Kidney (tissue), 14 donors: Measurements from ENCODE around the gene TMEM97. TPM values are rescaled to one million over a fixed set of nuclear protein-coding genes. Genes with fewer than 3 reads are reported as not detected.

Source experiments
- DNase-seq, 5 donors: peaks; one replicate each; pipeline ENCODE4 v3.0.0-alpha.2; 2013 to 2020
- FAIRE-seq: peaks from 2 replicates; lab custom pipeline; 2012; peaks lifted over from hg19 to GRCh38; lab: Jason Lieb, UNC
- H3K27ac ChIP-seq, 2 donors: one replicate each; pipeline ENCODE4 v1.7.0; 2013; ENCODE audit warnings: low read depth in 2 of 2, low read length in 2 of 2, inconsistent platforms in 1 of 2
- H3K27me3 ChIP-seq: one replicate; pipeline ENCODE4 v1.7.1; 2013; ENCODE audit warnings: low read length, inconsistent platforms; ENCODE audit not compliant: control insufficient read depth, insufficient read depth
- H3K36me3 ChIP-seq, 3 donors: one replicate each; pipeline versions ENCODE4 v1.7.0 to v1.7.1; 2013; ENCODE audit warnings: low read length in 3 of 3, control low read depth in 1 of 3, inconsistent platforms in 1 of 3; ENCODE audit not compliant: insufficient read depth in 3 of 3, control insufficient read depth in 2 of 3
- H3K4me1 ChIP-seq, 3 donors: one replicate each; pipeline versions ENCODE4 v1.7.0 to v1.7.1; 2013; ENCODE audit warnings: low read length in 3 of 3, inconsistent platforms in 1 of 3, low read depth in 1 of 3; ENCODE audit not compliant: control insufficient read depth in 2 of 3, insufficient read depth in 2 of 3
- H3K4me3 ChIP-seq, 3 donors: one replicate each; pipeline versions ENCODE4 v1.7.0 to v1.8.1; 2013; ENCODE audit warnings: low read length in 3 of 3, control low read depth in 1 of 3, inconsistent platforms in 1 of 3
- H3K9ac ChIP-seq, 3 donors: one replicate each; pipeline versions ENCODE4 v1.7.0 to v1.7.1; 2013; ENCODE audit warnings: low read length in 3 of 3, control low read depth in 1 of 3, inconsistent platforms in 1 of 3
- H3K9me3 ChIP-seq, 3 donors: one replicate each; pipeline versions ENCODE4 v1.7.0 to v1.7.1; 2013; ENCODE audit warnings: low read length in 3 of 3, control low read depth in 1 of 3, inconsistent platforms in 1 of 3; ENCODE audit not compliant: control insufficient read depth in 2 of 3, insufficient read depth in 1 of 3
- CTCF ChIP-seq: IDR thresholded peaks from 3 replicates; pipeline ENCODE4 v1.5.1; 2012; ENCODE audit warnings: mild to moderate bottlenecking, moderate library complexity, borderline replicate concordance; ENCODE audit not compliant: insufficient read depth; ENCODE audit errors: extremely low read depth
- intact Hi-C: fragments of 100-400 bp; cut with DNase I; formaldehyde crosslinking; loops from one replicate; pipeline ENCODE4 v1.11.1; 2022
- polyA plus RNA-seq: library from polyadenylated mRNA; stranded (reverse); fragments of 350-450 nt; fragmentation: Illumina TruSeq; extraction: RNeasy Lipid Tissue Mini Kit (QIAGEN cat#74804); gene quantifications from one replicate; pipeline ENCODE4 v1.2.3, GENCODE V29; 2014; ENCODE audit warnings: low read depth, low replicate concordance; ENCODE audit not compliant: insufficient read depth
- total RNA-seq: library from RNA; stranded (reverse); fragmentation: NEBNext Ultra II Directional; extraction: Animal tissue kit (Norgen Biotek cat#: 25700); gene quantifications from one replicate; pipeline ENCODE4 v1.2.1, GENCODE V29; 2021
- donor health status: control.
- donor health status: control.
- donor health status: control.
- donor health status: control.
- donor health status: control.
- donor health status: DM: yes; HTN: yes; CAD: no.
- donor health status: Normal renal cell carcinoma (clear cell type).

TMEM97 gene
- total and polyA plus RNA-seq, 2 donors from 2014 or later, result 10.2 to 11.6 TPM

GRCh38 chr17:28328325-28328724, 9.3 kb downstream of the TMEM97 start:
- Histone ChIP-seq H3K9ac (no peak overlapping the region), H3K36me3 (peaks cover 11 to 34% (median 14%) of the 10 kb centered on the region in 3 donors), H3K4me3 (no peak overlapping the region), H3K27ac (no peak overlapping the region), H3K9me3 (no peaks in the 10 kb centered on the region), H3K4me1 (peaks cover 0 to under 1% (median 0%) of the 10 kb centered on the region in 3 donors), H3K27me3 (no peaks in the 10 kb centered on the region)
- FAIRE-seq, result no peak
- intact Hi-C loops, result no loop called here
- no peak for TF ChIP-seq CTCF
- peak in 2 of 5 donors; percentile 21 to 34 for DNase-seq

GRCh38 chr17:28330671-28331070, 11.7 kb downstream of the TMEM97 start:
- Histone ChIP-seq H3K9me3 (no peaks in the 10 kb centered on the region), H3K4me3 (no peak overlapping the region), H3K9ac (no peak overlapping the region), H3K36me3 (peaks cover 11 to 34% (median 14%) of the 10 kb centered on the region in 3 donors), H3K4me1 (peaks cover 6 to 12% (median 7%) of the 10 kb centered on the region in 3 donors), H3K27me3 (no peaks in the 10 kb centered on the region), H3K27ac (no peak overlapping the region)
- DNase-seq (peak in 1 of 5 donors; percentile 26), FAIRE-seq (no peak)
- no peak for TF ChIP-seq CTCF
- intact Hi-C loops, result no loop called here

- H3K4me3 ChIP-seq, result no peak overlapping the region
- no peak overlapping the region for H3K9ac ChIP-seq
- DNase-seq (peak in 1 of 5 donors; percentile 25), FAIRE-seq (no peak)
- H3K9me3 ChIP-seq, result no peaks in the 10 kb centered on the region
- intact Hi-C loops, result no loop called here
- H3K27me3 ChIP-seq, result no peaks in the 10 kb centered on the region
- peaks cover 6 to 19% (median 12%) of the 10 kb centered on the region in 3 donors for H3K4me1 ChIP-seq
- H3K36me3 ChIP-seq, result peaks cover 11 to 30% (median 14%) of the 10 kb centered on the region in 3 donors
- TF ChIP-seq CTCF, result no peak
- no peak overlapping the region for H3K27ac ChIP-seq
These were observed 13.0 kb downstream of the TMEM97 start for GRCh38 chr17:28331891-28332420.
